Occipital lobe (tissue), 2 donors: ENCODE measurements around the gene DISC1. TPM values are rescaled to one million over a fixed set of nuclear protein-coding genes. Genes with fewer than 3 reads are reported as not detected.
"Not testable (repeated sequence)": the region's sequence is repeated elsewhere in the genome, so short reads cannot be mapped to it uniquely, and the experiment has no call there.

Source experiments
- DNase-seq: peaks from one replicate; lab custom pipeline; 2025; lab: John Stamatoyannopoulos, UW
- total RNA-seq: library from RNA; depleted of rRNA; stranded (reverse); fragments of >200 nt; gene quantifications from one replicate; pipeline ENCODE4 v1.2.3, GENCODE V29; 2014

DISC1 gene
- total RNA-seq, 1 donor from 2014 or later, result 6.4 TPM

DNA sequence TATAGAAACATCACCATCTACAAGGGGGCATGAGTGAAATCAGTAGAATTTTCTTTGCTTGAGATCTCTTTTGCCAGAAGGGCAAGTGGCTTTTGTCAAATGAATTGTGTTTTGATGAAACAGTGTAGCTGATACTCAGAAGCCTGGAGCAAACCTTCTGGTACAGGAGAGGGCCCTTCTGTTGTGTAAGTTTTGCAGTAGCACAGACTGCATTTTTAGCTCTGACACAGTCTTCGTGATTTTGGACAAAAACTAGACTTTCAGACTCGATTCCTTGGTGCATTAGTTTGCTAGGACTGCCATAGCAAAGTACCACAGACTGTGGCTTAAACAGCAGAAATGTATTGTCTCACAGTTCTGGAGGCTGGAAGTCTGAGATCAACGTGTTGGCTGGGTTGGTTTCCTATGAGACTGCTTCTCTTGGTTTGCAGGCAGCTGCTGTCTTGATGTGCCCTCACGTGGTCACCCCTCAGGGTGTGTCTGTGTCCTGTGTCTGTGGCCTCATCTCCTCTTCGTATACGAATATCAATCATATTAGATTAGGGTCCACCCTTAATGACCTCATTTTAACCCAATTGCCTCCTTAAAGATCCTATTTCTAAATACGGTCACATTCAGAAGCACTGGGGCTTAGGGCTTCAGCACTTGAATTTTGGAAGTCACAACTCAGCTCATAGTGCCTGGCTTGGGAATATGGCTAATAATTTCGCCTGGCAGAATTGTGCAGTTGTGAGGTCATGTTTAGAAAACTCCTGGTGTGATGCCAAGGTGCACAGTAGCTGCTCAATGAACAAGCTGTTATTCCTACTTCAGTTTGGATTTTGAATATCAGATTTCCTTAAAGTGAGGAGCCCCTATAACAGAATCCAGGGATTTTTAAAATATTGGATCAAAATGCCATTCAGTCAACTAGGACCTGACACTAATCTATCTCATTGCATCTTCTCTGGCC lies 21.2 kb upstream of the DISC1 start:
- no peak for DNase-seq

DNA sequence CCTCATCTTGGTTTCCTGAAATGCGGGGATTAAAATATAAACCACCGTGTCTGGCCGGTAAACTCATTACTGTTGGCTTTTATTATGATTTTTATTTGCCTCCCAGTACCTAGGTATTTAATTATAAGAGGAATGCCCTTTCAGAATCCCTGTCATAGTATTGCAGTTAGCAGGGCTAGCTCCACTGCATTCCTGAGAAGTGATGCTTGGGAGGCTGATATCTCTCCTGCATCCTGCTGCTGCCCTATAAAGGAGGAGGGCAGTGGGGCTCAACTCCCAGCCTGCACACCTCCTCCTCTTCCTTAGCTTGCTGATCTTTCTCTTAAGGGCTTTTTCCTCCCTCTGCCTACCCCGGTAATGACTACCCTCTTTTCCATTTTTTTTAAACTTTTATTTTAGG lies 19.9 kb upstream of the DISC1 start:
- DNase-seq, result no peak

DNA sequence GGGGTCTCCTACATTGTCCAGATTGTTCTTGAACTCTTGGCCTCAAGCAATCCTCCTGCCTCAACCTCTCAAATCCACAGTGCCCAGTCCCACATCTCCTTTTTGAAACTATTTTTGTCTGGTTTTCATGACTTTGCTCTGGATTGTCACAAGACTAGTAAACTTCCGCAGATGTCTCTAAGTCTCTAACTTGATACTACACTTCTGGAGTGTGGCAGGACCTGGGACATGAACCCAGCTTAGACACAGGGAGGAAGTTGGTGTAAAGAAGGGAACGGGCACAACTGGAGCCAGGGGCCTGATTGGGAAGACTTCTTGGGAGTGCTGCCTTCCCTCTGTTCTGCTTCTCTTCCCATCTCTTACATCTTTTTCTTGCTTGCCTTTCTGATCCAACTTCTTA lies 16.2 kb upstream of the DISC1 start:
- no peak for DNase-seq

DNA sequence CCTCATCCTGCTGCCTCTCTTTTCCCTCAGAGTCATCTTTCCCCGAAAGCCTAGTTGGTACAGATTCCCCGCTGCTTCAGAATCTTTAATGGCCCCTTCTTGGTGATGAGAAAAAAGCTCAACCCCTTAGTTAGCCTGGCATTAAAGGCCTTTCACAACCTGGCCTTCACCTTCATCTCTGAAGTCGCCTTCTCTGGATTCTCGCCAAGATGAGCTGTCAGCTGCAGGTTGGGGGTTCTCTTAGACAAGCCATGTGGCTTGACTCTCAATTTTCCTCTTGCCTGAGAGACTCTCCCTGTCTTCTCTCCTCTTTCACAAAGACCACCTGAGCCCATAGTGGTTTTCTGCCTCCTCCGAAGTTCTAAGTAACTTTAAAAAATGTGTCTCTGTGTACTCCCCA lies 15.5 kb upstream of the DISC1 start:
- DNase-seq, result no peak

- no peak for DNase-seq
Observed at GRCh38 chr1:231611851-231612250, 14.7 kb upstream of the DISC1 start.

DNA sequence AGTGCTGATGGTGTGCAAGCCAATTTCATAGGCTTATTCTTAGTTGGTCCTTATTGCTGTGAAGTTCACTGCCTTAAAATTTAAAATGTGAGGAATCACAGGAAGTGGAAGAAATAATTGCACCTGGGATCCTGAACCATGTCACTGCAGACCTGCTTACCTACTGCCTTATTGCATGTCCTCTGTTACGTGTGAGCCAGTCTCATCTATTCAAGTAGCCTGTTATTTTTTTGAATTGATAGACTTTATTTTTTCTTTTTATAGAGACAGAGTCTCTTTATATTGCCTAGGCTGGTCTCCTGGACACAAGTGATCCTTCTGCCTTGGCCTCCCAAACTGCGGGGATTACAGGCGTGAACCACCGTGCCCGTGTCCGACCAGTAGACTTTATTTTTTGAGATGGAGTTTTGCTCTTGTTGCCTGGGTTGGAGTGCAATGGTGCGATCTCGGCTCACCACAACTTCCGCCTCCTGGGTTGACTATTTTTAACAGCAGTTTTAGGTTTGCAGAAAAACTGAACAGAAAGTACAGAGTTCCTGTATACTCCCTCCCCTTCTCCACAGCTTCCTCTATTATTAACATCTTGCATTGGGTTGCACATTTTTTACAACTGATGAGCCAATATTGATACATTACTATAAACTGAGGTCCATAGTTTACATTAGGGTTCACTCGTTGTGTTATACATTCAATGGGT lies 14.0 kb upstream of the DISC1 start:
- no peak for DNase-seq

DNA sequence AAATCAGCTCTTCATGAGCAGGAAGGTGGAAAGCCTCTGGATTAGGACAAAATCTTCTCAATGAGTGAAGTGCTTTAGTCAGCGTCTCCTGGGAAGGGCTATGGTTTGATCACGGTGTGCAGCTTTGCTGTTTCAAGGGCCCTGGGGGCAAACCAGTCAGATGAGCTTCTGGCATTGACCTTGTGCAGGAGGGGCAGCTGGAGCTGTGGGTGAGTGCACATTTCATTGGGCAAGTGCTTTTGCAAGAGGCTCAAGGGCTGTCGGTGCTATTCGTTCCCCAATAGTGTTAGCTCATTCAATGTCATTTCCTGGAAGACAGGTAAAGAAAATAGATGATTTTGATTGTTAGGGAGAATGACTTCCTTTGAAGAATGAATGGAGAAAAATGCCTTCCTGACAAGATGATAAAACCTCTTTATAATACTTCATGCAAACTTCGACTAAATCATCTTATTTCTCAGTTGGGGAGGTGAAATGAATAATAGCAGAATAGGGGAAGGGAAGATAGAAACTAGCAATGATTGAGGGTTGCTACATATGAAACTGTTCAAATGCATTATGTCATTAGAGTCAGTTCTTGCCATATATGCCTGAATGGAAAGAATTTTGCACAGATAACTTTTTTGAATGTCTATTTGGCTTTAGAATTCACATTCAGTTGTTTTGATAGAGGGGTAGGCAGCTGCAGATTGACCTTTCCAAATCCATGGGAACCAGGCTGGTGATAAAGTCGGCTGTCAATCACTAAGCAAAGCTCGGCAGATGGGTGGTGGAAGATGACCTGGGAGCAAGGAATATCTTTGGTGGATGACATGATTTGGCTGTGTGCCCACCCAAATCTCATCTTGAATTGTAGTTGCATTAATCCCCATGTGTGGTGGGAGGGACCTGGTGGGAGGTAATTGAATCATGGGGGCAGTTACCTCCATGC lies 12.9 kb upstream of the DISC1 start:
- DNase-seq, result no peak

DNA sequence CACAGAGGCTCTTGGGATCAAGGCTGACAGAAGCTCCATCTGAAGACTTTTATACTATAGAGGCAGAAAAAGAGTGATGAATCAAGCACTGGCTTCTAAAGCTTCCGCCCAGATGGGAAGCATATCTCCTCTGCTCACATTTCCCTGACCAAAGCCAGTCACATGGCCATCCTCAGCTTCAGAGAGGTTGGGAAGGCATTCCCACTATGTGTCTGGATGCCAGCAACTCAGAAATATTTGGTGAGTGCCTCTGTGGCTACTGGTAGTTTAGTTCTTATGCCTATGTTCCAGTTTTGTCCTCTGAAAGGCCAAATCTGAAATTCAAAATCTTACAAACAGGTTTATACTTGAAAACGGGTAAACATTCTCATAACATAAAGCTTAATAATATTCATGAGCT lies 9.9 kb upstream of the DISC1 start:
- DNase-seq, result no peak

DNA sequence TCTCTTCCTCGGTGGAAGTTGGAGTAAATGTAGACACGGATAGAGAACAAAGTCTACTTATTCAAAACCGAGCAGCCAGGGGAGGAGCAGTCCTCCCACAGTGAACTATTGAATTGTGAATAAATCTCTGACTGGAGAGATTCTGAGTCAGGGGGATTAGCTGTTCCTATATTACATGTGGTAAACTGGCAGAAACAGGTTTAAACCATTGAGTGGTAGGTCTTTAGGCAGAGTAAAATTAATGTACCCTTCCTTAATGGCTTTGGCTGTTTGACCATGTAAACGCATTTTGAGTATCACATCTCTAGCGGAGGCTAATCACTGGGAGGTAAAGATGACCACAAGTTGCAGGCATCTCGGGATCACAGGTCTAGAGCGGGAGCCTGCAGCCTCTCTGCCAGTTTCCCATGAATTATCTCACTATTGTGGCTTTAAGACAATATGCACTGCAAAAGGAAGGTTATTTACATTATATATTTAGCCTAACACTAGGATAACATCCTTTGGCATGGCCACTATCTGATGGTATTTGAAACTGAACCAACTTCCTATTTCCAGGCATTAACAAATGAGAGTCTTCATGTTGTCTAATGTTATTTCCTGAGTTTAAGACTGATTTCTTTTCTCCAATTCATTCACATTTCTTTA lies 7.9 kb upstream of the DISC1 start:
- no peak for DNase-seq

DNA sequence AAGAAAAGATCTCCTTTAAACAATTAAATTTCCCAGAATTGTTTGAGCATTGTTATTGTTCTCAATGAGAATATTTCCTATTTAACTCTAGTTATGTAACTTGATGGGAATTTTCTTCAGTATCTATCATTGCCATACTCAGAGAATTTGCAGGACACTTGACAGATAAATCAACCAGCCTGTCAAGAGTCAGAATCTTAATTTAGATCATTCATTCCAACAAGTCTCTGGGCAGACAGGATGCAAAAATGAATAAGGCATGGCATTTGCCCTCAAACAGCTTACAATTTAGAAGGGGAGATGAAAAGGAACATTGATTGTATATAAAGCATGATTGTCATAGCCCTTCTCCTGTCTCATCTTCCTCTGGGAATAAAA lies 7.3 kb upstream of the DISC1 start:
- no peak for DNase-seq

DNA sequence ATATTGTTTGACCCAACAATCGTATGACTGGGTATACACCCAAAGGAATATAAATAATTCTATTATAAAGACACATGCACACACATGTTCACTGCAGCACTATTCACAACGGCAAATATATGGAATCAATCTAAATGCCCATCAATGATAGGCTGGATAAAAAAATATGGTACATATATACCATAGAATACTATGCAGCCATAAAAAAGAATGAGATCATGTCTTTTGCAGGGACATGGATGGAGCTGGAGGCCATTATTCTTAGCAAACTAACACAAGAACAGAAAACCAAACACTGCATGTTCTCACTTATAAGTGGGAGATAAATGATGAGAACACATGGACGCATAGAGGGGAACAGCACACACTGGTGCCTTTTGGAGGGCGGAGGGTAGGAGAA lies 1.5 kb upstream of the DISC1 start:
- not testable (repeated sequence) for DNase-seq

DNA sequence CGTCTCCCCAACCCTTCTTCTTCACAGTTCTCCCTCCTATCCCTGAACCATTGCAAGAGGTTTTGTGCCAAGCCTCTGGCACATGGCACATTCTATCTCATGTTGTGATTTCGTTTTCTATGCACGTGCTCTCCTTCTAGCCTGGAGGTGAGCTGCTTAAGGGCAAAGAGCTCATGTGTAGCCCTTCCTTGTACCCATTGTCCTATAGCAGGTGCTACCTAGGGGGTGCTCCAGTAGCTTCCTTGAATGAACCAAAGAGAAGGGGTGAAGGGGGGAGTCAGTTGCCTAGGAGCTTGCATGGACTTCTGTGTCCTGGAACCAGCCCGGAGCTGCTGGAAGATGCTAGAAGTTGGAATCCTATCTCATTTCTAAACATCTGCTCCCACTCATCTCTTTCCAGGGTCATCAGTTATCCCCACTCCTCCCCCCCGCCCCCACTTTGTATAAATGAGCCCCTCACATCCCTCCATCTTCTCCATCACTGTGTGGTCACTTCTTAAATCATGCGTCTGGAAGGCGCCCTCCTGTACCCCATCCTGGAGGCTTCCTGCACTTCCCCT lies 535 bp upstream of the DISC1 start:
- no peak for DNase-seq

GRCh38 chr1:231626951-231627614 lies 493 bp downstream of the DISC1 start:
- DNase-seq, result no peak

DNA sequence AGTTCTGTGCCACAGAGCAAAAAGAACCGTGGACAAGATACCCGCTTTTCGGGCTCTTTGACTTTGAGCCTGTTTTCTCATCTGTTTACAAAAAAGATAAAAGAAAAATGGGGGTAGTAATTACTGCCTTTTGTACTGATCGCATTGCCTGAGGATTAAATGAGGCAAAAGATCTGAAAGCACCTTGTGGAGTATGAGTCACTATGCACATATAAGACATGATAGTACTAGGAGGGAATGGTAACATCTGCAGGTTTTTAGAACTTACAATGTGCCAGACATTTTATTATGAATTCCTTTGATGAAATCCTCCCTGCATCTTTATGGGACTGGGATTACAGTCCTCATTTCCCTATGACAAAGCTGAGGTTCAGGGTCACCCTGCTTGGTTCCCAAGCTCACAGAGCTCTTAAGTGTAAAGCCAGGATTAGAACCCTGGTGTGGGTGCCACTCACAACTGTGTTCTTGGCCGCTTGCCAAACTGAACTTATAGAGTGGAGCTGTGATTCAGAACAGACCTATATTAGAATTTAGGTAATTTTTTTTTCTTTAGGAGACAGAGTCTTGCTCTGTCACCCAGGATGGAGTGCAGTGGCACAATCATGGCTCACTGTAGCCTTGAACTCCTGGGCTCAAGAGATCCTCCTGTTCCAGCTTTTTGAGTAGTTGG lies 1.8 kb downstream of the DISC1 start:
- DNase-seq, result no peak

GRCh38 chr1:231629132-231629531 lies 2.5 kb downstream of the DISC1 start:
- no peak for DNase-seq

- no peak for DNase-seq
Observed at GRCh38 chr1:231630558-231631205, 4.1 kb downstream of the DISC1 start.

- no peak for DNase-seq
Observed at GRCh38 chr1:231631717-231632116, 5.1 kb downstream of the DISC1 start.

- DNase-seq, result no peak
Observed at GRCh38 chr1:231632119-231632518, 5.5 kb downstream of the DISC1 start.

DNA sequence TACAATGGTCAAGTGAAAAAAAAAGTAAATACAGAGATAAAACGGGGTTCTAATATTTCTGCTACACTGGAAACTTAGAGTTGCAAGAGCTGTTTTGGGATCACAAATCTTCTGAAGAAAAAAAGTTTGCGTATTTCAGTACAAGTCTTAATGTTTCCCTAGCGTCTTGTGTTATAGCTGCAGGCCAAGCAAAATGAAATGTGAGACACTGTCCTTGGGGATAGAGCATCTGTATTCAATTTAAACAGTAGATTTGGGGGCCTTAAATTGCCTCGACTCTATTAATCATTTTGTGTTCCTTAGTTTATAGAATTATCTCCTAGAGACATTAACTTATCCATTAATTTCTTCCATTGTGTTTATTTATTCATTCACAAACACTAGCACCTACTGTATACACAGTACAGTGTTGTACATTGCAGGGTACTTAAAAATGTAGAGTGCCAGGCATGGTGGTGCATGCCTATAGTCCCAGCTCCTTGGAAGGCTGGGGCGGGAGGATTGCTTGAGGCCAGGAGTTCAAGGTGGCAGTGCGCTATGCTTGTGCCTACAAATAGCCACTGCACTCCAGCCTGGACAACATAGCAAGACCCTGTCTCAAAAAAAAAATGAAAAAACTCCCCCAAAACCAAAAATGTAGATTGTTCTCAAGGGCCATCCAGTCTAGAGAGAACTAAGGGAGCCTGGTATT lies 7.9 kb downstream of the DISC1 start:
- DNase-seq, result no peak
